HepG2 (cell line): ENCODE results near the gene SRP68. TPM values are rescaled to one million over a fixed set of nuclear protein-coding genes. Genes with fewer than 3 reads are reported as not detected.
A peak's percentile ranks its signal among the peaks of the same experiment; 100 is the strongest.

Experiments used
- ATAC-seq: fragments of 200-7000 bp; cut with Tn5 transposase; 3 replicates; pipeline ENCODE4 v1.9.1; 2020; ENCODE audit warnings: mild to moderate bottlenecking, moderate library complexity
- BruUV-seq: library from RNA; stranded (reverse); fragments of 400-500 nt; replicated peaks from 2 replicates; lab custom pipeline; 2021; lab: Mats Ljungman, UMichigan
- CTCF ChIA-PET: fragments of 300-600 bp; formaldehyde crosslinking; extraction: SDS; loops from one replicate; lab custom pipeline; 2021; ENCODE audit warnings: low total read pairs, inconsistent platforms, low intra/inter-chr PET ratio; lab: Yijun Ruan, JAX
- POLR2A ChIA-PET: fragments of 350-600 bp; sonication (Branson Sonifier 250); formaldehyde crosslinking; loops from one replicate; lab custom pipeline; 2020; ENCODE audit warnings: antibody characterized with exemption, inconsistent platforms; lab: Yijun Ruan, JAX
- DNase-seq: peaks from one replicate; pipeline ENCODE4 v3.0.0-alpha.2; 2015; ENCODE audit warnings: low spot score
- FAIRE-seq: peaks from 3 replicates; lab custom pipeline; 2011; peaks lifted over from hg19 to GRCh38; lab: Jason Lieb, UNC
- H2AFZ ChIP-seq: one replicate; pipeline ENCODE4 v1.6.1; 2011; ENCODE audit warnings: low read length, inconsistent platforms
- H3K27ac ChIP-seq: fragments of 300-600 bp; 3 replicates; pipeline ENCODE4 v1.8.0; 2011; ENCODE audit warnings: mixed run types, mild to moderate bottlenecking, mixed read lengths, low read length, inconsistent platforms; ENCODE audit not compliant: insufficient read depth; ENCODE audit errors: extremely low read length
- H3K27me3 ChIP-seq, 2 experiments: fragments of 200-600 bp in 1 of 2; 2 replicates in 1 of 2; 3 replicates in 1 of 2; pipeline versions ENCODE4 v1.6.0 to v1.8.0; 2011; ENCODE audit warnings: low read length in 2 of 2, mild to moderate bottlenecking in 2 of 2, moderate library complexity in 2 of 2, inconsistent platforms in 1 of 2; ENCODE audit not compliant: insufficient read depth in 2 of 2, control insufficient read depth in 1 of 2
- H3K36me3 ChIP-seq, 2 experiments: fragments of 200-600 bp in 1 of 2; replicated peaks in 1 of 2; 2 replicates in 1 of 2; 3 replicates in 1 of 2; pipeline versions ENCODE4 v1.5.1 to v1.8.0; 2011; ENCODE audit warnings: low read length in 2 of 2, inconsistent platforms in 1 of 2; ENCODE audit not compliant: insufficient read depth in 2 of 2, control insufficient read depth in 1 of 2
- H3K4me1 ChIP-seq: 2 replicates; pipeline ENCODE4 v1.5.1; 2012; ENCODE audit warnings: low read length, inconsistent platforms; ENCODE audit not compliant: insufficient read depth
- H3K4me2 ChIP-seq: 2 replicates; pipeline ENCODE4 v1.6.0; 2011; ENCODE audit warnings: low read depth, low read length, inconsistent platforms
- H3K4me3 ChIP-seq, 3 experiments: fragments of 200-600 bp in 1 of 3; sonication (generic), shearing (Covaris generic) in 1 of 3; replicated peaks in 1 of 3; 2 replicates each; pipeline ENCODE4 v1.5.1; 2011 to 2016; ENCODE audit warnings: low read length in 3 of 3, inconsistent platforms in 2 of 3, low read depth in 2 of 3, mild to moderate bottlenecking in 2 of 3, control low read depth in 1 of 3, mixed read lengths in 1 of 3; ENCODE audit not compliant: insufficient read depth in 1 of 3
- H3K79me2 ChIP-seq: one replicate; pipeline ENCODE4 v1.6.1; 2011; ENCODE audit warnings: low read length, inconsistent platforms; ENCODE audit not compliant: insufficient read depth
- H3K9ac ChIP-seq: 2 replicates; pipeline ENCODE4 v1.6.0; 2011; ENCODE audit warnings: mild to moderate bottlenecking, low read depth, low read length, inconsistent platforms; ENCODE audit not compliant: insufficient read depth
- H3K9me3 ChIP-seq: 2 replicates; pipeline ENCODE4 v1.5.1; 2012; ENCODE audit warnings: mild to moderate bottlenecking, low read length
- H4K20me1 ChIP-seq: 2 replicates; pipeline ENCODE4 v1.6.0; 2011; ENCODE audit warnings: inconsistent platforms, mild to moderate bottlenecking, low read length, moderate library complexity; ENCODE audit not compliant: insufficient read depth
- FOSL1 ChIP-seq: sonication (generic); formaldehyde crosslinking; IDR thresholded peaks from 2 replicates; pipeline ENCODE4 v1.9.0; 2021; ENCODE audit warnings: missing genetic modification reagents, borderline replicate concordance
- HNRNPK ChIP-seq: fragments of 200-400 bp; formaldehyde crosslinking; IDR thresholded peaks from 2 replicates; pipeline ENCODE4 v1.6.1; 2018; ENCODE audit warnings: low read length, low read depth, moderate library complexity, mild to moderate bottlenecking; ENCODE audit not compliant: poor library complexity, severe bottlenecking
- IKZF1 ChIP-seq: fragments of 450-650 bp; IDR thresholded peaks from 2 replicates; pipeline ENCODE4 v1.7.1; 2016
- MYNN ChIP-seq: sonication (generic); formaldehyde crosslinking; IDR thresholded peaks from 2 replicates; pipeline ENCODE4 v1.4.0; 2020; ENCODE audit warnings: mild to moderate bottlenecking, low read depth, missing genetic modification reagents
- NFIC ChIP-seq: IDR thresholded peaks from 2 replicates; pipeline ENCODE4 v1.6.1; 2012; ENCODE audit warnings: mild to moderate bottlenecking, low read length, inconsistent platforms
- NKX3-1 ChIP-seq: sonication (generic); formaldehyde crosslinking; IDR thresholded peaks from 2 replicates; pipeline ENCODE4 v1.5.0; 2020; ENCODE audit warnings: missing genetic modification reagents
- SMARCE1 ChIP-seq: fragments of 450-650 bp; IDR thresholded peaks from 2 replicates; pipeline ENCODE4 v1.6.1; 2017; ENCODE audit warnings: borderline replicate concordance
- SMYD3 ChIP-seq: sonication (generic); formaldehyde crosslinking; IDR thresholded peaks from 2 replicates; pipeline ENCODE4 v1.8.1; 2023; ENCODE audit warnings: mild to moderate bottlenecking, missing genetic modification reagents
- TSC22D2 ChIP-seq: sonication (generic); formaldehyde crosslinking; IDR thresholded peaks from 2 replicates; pipeline ENCODE4 v1.5.1; 2020; ENCODE audit warnings: missing genetic modification reagents, mild to moderate bottlenecking, borderline replicate concordance
- ZFP37 ChIP-seq: sonication (generic); formaldehyde crosslinking; IDR thresholded peaks from 2 replicates; pipeline ENCODE4 v1.4.0; 2020; ENCODE audit warnings: missing genetic modification reagents, borderline replicate concordance
- ZNF230 ChIP-seq: sonication (generic); formaldehyde crosslinking; IDR thresholded peaks from 2 replicates; pipeline ENCODE4 v1.4.0; 2020; ENCODE audit warnings: mild to moderate bottlenecking, missing genetic modification reagents
- ZNF547 ChIP-seq: sonication (generic); formaldehyde crosslinking; IDR thresholded peaks from 2 replicates; pipeline ENCODE4 v1.5.1; 2020; ENCODE audit warnings: mild to moderate bottlenecking, missing genetic modification reagents
- WGBS: methylation state at CpG from one replicate; pipeline ENCODE4 v1.1.6; 2017; ENCODE audit warnings: low lambda C conversion rate; 5-methylcytosine and 5-hydroxymethylcytosine counted together
- in situ Hi-C: cut with HindIII; loops from 2 replicates; pipeline ENCODE4 v1.10.0; 2017; ENCODE audit warnings: low pct_unique_long_range_greater_than_20kb; ENCODE audit not compliant: extremely low pct_ligation_motif_present
- intact Hi-C: fragments of 100-400 bp; cut with micrococcal nuclease; formaldehyde crosslinking; loops from one replicate; pipeline ENCODE4 v1.10.0; 2022; ENCODE audit not compliant: unreplicated experiment
- polyA plus RNA-seq, 8 experiments: library from polyadenylated mRNA; depleted of rRNA in 3 of 8; stranded (reverse) in 7 of 8; unstranded in 1 of 8; fragments of >200 nt; fragmentation: Illumina TruSeq in 4 of 8; extraction: Trizol in 4 of 8; gene quantifications; 2 replicates each; pipeline versions ENCODE4 v1.2.1 to v1.2.3, GENCODE V29; 2011 to 2016; ENCODE audit warnings: low read depth in 4 of 8, missing spikeins in 1 of 8, mixed read lengths in 1 of 8; ENCODE audit not compliant: insufficient read depth in 1 of 8
- total RNA-seq, 5 experiments: library from RNA; depleted of rRNA; stranded (reverse); fragments of >200 nt; fragmentation: Illumina TruSeq; extraction: Trizol; gene quantifications; 2 replicates each; pipeline ENCODE4 v1.2.3, GENCODE V29; 2016; ENCODE audit warnings: low read depth in 1 of 5
- TF ChIP-seq, protein P1 (sequence below): sonication (generic); formaldehyde crosslinking; IDR thresholded peaks from 2 replicates; pipeline ENCODE4 v1.8.1; 2022; ENCODE audit warnings: low read depth, mild to moderate bottlenecking, missing genetic modification reagents
- TF ChIP-seq, protein P2 (sequence below): sonication (generic); formaldehyde crosslinking; IDR thresholded peaks from 2 replicates; pipeline ENCODE4 v1.5.0; 2020; ENCODE audit warnings: missing genetic modification reagents
- TF ChIP-seq, protein P3 (sequence below): IDR thresholded peaks from 2 replicates; pipeline ENCODE4 v1.4.0; 2020; ENCODE audit warnings: mild to moderate bottlenecking, missing genetic modification reagents
- TF ChIP-seq, protein P4 (sequence below): sonication (generic); formaldehyde crosslinking; IDR thresholded peaks from 2 replicates; pipeline ENCODE4 v1.5.0; 2020; ENCODE audit warnings: missing genetic modification reagents, mild to moderate bottlenecking, borderline replicate concordance

The SRP68 gene
- total and polyA plus RNA-seq, 2 of the 13 experiments (the other 11 are each of a cell fraction or from before 2014, with no cell fraction given) = 39.8 to 74.3 TPM

DNA sequence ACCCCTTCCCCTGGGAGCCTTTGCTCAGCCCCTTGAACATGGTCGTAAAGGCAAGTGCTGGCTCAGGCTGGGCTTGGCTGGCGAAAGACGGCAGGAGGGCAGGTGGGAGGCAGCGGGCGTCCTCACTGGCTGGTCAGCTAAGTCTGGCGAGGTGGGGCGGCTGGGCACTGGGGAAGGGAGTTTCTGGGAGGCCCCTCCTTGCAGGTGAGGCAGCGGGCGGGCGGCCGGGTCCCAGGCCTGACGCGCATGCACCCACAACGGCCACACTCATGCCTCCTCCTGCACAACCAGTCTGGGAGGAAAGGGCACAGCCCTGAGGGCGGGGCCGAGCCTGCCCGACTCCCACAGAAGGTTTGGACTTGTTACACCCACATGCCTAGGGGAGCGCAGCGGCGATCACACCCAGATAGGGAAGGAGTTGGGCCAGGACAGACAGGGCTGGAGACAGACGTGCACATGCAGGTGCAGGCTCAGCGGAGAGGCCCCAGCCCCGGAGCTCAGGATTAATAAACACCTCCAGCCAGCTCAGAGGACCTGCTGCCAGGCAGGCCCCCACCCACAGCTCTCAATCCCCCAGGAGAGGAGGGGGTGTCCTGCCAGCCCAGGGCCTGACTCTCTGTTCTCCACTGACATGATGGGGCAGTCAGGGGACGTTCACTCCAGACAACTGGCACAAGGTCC lies 45.0 kb downstream of the SRP68 start, which contains the start of gene EVPL:
EVPL (minus strand) TSS at position 148 of the 681 bp plus-strand sequence; CDS start at position 40, 108 bp downstream.
- in situ Hi-C loops (no loop called here), intact Hi-C loops (no loop called here)
- Histone ChIP-seq H3K4me2 (peak within 1 kb of the TSS; percentile 95), H3K9me3 (no peaks in the 10 kb centered on the region), H3K4me1 (peaks cover 58% of the 10 kb centered on the region), H3K27me3 (no peaks in the 10 kb centered on the region; a peak in 1 of 5 replicates), H3K36me3 (peaks cover 1 to 7% of the 10 kb centered on the region in 2 experiments; a peak in 3 of 5 replicates), H2AFZ (peak within 1 kb of the TSS; percentile 71), H3K9ac (peak within 1 kb of the TSS; percentile 61), H3K4me3 (peak within 1 kb of the TSS; percentile 65 to 83 (median 69)), H3K27ac (peak within 1 kb of the TSS; percentile 69), H4K20me1 (no peaks in the 10 kb centered on the region), H3K79me2 (no peaks in the 10 kb centered on the region)
- no TSS peak for BruUV-seq
- DNase-seq = peak; percentile 79
- peak; percentile 82 for FAIRE-seq
- peak; percentile 80 for ATAC-seq
- 0% methylated on average over 5 of the region's 24 CpGs for WGBS
- ChIA-PET CTCF (no interaction called here), POLR2A (interaction anchor here (0.6 to 1.9 kb wide), 6 partner anchors 13 to 247 kb away, joined by 3 to 5 read pairs (median 3); partner anchors contain the start of genes EXOC7 and SRP68)
- no peak for TF ChIP-seq SMARCE1
- TF ChIP-seq SMYD3 = peak; percentile 34; the same call in 1 of the 2 replicates
- TF ChIP-seq, protein P1, sequence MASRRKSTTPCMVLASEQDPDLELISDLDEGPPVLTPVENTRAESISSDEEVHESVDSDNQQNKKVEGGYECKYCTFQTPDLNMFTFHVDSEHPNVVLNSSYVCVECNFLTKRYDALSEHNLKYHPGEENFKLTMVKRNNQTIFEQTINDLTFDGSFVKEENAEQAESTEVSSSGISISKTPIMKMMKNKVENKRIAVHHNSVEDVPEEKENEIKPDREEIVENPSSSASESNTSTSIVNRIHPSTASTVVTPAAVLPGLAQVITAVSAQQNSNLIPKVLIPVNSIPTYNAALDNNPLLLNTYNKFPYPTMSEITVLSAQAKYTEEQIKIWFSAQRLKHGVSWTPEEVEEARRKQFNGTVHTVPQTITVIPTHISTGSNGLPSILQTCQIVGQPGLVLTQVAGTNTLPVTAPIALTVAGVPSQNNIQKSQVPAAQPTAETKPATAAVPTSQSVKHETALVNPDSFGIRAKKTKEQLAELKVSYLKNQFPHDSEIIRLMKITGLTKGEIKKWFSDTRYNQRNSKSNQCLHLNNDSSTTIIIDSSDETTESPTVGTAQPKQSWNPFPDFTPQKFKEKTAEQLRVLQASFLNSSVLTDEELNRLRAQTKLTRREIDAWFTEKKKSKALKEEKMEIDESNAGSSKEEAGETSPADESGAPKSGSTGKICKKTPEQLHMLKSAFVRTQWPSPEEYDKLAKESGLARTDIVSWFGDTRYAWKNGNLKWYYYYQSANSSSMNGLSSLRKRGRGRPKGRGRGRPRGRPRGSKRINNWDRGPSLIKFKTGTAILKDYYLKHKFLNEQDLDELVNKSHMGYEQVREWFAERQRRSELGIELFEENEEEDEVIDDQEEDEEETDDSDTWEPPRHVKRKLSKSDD (CRISPR knock-in tag) = peak; percentile 82; the same call in 1 of the 2 replicates
- TF ChIP-seq MYNN (CRISPR knock-in tag) = no peak
- TF ChIP-seq NFIC = no peak
- no peak for TF ChIP-seq IKZF1
- TF ChIP-seq, protein P2, sequence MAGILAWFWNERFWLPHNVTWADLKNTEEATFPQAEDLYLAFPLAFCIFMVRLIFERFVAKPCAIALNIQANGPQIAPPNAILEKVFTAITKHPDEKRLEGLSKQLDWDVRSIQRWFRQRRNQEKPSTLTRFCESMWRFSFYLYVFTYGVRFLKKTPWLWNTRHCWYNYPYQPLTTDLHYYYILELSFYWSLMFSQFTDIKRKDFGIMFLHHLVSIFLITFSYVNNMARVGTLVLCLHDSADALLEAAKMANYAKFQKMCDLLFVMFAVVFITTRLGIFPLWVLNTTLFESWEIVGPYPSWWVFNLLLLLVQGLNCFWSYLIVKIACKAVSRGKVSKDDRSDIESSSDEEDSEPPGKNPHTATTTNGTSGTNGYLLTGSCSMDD (CRISPR knock-in tag) = no peak
- no peak for TF ChIP-seq HNRNPK
- TF ChIP-seq ZFP37 (CRISPR knock-in tag) = no peak
- TF ChIP-seq TSC22D2 = no peak; the same call in 1 of the 2 replicates
- TF ChIP-seq, protein P3, sequence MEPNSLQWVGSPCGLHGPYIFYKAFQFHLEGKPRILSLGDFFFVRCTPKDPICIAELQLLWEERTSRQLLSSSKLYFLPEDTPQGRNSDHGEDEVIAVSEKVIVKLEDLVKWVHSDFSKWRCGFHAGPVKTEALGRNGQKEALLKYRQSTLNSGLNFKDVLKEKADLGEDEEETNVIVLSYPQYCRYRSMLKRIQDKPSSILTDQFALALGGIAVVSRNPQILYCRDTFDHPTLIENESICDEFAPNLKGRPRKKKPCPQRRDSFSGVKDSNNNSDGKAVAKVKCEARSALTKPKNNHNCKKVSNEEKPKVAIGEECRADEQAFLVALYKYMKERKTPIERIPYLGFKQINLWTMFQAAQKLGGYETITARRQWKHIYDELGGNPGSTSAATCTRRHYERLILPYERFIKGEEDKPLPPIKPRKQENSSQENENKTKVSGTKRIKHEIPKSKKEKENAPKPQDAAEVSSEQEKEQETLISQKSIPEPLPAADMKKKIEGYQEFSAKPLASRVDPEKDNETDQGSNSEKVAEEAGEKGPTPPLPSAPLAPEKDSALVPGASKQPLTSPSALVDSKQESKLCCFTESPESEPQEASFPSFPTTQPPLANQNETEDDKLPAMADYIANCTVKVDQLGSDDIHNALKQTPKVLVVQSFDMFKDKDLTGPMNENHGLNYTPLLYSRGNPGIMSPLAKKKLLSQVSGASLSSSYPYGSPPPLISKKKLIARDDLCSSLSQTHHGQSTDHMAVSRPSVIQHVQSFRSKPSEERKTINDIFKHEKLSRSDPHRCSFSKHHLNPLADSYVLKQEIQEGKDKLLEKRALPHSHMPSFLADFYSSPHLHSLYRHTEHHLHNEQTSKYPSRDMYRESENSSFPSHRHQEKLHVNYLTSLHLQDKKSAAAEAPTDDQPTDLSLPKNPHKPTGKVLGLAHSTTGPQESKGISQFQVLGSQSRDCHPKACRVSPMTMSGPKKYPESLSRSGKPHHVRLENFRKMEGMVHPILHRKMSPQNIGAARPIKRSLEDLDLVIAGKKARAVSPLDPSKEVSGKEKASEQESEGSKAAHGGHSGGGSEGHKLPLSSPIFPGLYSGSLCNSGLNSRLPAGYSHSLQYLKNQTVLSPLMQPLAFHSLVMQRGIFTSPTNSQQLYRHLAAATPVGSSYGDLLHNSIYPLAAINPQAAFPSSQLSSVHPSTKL (CRISPR knock-in tag) = no peak; the same call in none of the 2 replicates
- TF ChIP-seq NKX3-1 (CRISPR knock-in tag) = 0 out of 2 replicates have a peak, but pooled peaks have one; percentile 15
- TF ChIP-seq ZNF547 = peak; percentile 31
- TF ChIP-seq, protein P4, sequence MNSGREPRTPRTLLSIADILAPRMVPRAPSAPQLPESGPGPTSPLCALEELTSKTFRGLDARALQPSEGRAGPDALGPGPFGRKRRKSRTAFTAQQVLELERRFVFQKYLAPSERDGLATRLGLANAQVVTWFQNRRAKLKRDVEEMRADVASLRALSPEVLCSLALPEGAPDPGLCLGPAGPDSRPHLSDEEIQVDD = no peak
- no peak; the same call in 1 of the 2 replicates for TF ChIP-seq ZNF230
- TF ChIP-seq FOSL1 = no peak
